IMR-90 (cell line): ENCODE results near the gene UTP14C.

Source experiments
- CEBPB ChIP-seq: IDR thresholded peaks from 2 replicates; pipeline ENCODE4 v1.6.1; 2012; ENCODE audit warnings: low read depth, low read length, improper control_type of control experiment
- CHD1 ChIP-seq: IDR thresholded peaks from 2 replicates; pipeline ENCODE4 v1.6.1; 2012; ENCODE audit warnings: low read depth, low read length, improper control_type of control experiment
- CTCF ChIP-seq: conservative IDR thresholded peaks from 2 replicates; pipeline ENCODE4 v1.5.1; 2012; ENCODE audit warnings: mild to moderate bottlenecking, low read depth, low read length, improper control_type of control experiment
- MAFK ChIP-seq: IDR thresholded peaks from 2 replicates; pipeline ENCODE4 v1.6.1; 2012; ENCODE audit warnings: low read depth, low read length, improper control_type of control experiment
- POLR2A ChIP-seq: IDR thresholded peaks from 2 replicates; pipeline ENCODE4 v1.6.1; 2012; ENCODE audit warnings: mild to moderate bottlenecking, low read depth, low read length
- SMC3 ChIP-seq: fragments of 150-350 bp; IDR thresholded peaks from 2 replicates; pipeline ENCODE4 v1.6.1; 2016; ENCODE audit warnings: low read depth, mild to moderate bottlenecking, antibody characterized with exemption, low read length, moderate library complexity
- USF2 ChIP-seq: fragments of 150-350 bp; IDR thresholded peaks from 2 replicates; pipeline ENCODE4 v1.6.1; 2017; ENCODE audit warnings: mild to moderate bottlenecking, antibody characterized with exemption, low read length, low read depth

GRCh38 chr13:51998723-51999509 lies 25.6 kb upstream of the UTP14C start:
- TF ChIP-seq CTCF, result no peak
- no peak for TF ChIP-seq POLR2A
- no peak for TF ChIP-seq MAFK
- no peak for TF ChIP-seq CHD1
- no peak for TF ChIP-seq CEBPB
- no peak for TF ChIP-seq SMC3
- TF ChIP-seq USF2, result no peak
